ENCODE results near the gene CD300LD. TPM values are rescaled to one million over a fixed set of nuclear protein-coding genes. Genes with fewer than 3 reads are reported as not detected.

The CD300LD gene
- total and polyA plus RNA-seq, 2 of the 8 experiments (the other 6 are each of a cell fraction or from before 2014, with no cell fraction given), result not detected

- DNase-seq (ENCODE audit: low read depth in 1 of 2, low spot score in 2 of 2) (no peak), FAIRE-seq (no peak)
- no peak overlapping the region; the same call in 1 of the 2 replicates for H4K8ac ChIP-seq (ENCODE audit: extremely low read depth, insufficient read depth, low read length)
- no peaks in the 10 kb centered on the region for H3K79me1 ChIP-seq (ENCODE audit: low read depth, low read length)
- no peak overlapping the region for H2AFZ ChIP-seq (ENCODE audit: low read length)
- no peaks in the 10 kb centered on the region for H3K79me2 ChIP-seq (ENCODE audit: control insufficient read depth in 1 of 2, insufficient read depth in 2 of 2, low read length in 2 of 2)
- no peak overlapping the region for H4K91ac ChIP-seq (replicated peaks; ENCODE audit: insufficient read length, low read length)
- H3K36me3 ChIP-seq (ENCODE audit: control insufficient read depth in 2 of 4, insufficient read depth in 4 of 4, low read length in 3 of 4), result no peaks in the 10 kb centered on the region
- H2AK5ac ChIP-seq (ENCODE audit: low read depth, low read length), result no peak overlapping the region
- H2BK120ac ChIP-seq (replicated peaks; ENCODE audit: low read depth, low read length), result no peak overlapping the region
- WGBS, 2 experiments (ENCODE audit: extremely low coverage in 1 of 2, insufficient coverage in 1 of 2, insufficient read length in 1 of 2, insufficient replicate concordance in 2 of 2, low coverage in 1 of 2, low lambda C conversion rate in 2 of 2, missing lambda C conversion rate in 1 of 2), result 85% methylated on average over 10 of the region's 10 CpGs; no CpG with 5 or more reads in 1 of the 2 experiments
- H3K27ac ChIP-seq (ENCODE audit: low read depth, low read length), result no peak overlapping the region
- no peak overlapping the region for H2BK5ac ChIP-seq (ENCODE audit: low read depth, low read length)
- no peak overlapping the region for H4K5ac ChIP-seq (ENCODE audit: insufficient read length, low read depth, low read length)
- no peak overlapping the region for H3K4ac ChIP-seq (replicated peaks; ENCODE audit: insufficient read length, low read depth, low read length)
- no peak overlapping the region for H2BK15ac ChIP-seq (ENCODE audit: low read length)
- no peak overlapping the region for H3K9ac ChIP-seq (replicated peaks in 1 of 4; ENCODE audit: extremely low read depth in 1 of 4, low read depth in 3 of 4, low read length in 3 of 4)
- no peaks in the 10 kb centered on the region for H3K27me3 ChIP-seq (replicated peaks in 1 of 4; ENCODE audit: control insufficient read depth in 3 of 4, extremely low read depth in 1 of 4, insufficient read depth in 3 of 4, low read length in 3 of 4)
- no peak overlapping the region for H3K4me3 ChIP-seq (ENCODE audit: extremely low read depth in 1 of 4, insufficient read depth in 2 of 4, low read depth in 3 of 4, low read length in 4 of 4)
- H2BK12ac ChIP-seq (ENCODE audit: low read depth, low read length), result no peak overlapping the region
- no peaks in the 10 kb centered on the region for H3K23me2 ChIP-seq (ENCODE audit: low read depth, low read length)
- no peak overlapping the region for H3K4me2 ChIP-seq (ENCODE audit: insufficient read depth in 1 of 2, low read depth in 2 of 2, low read length in 2 of 2)
- H3K4me1 ChIP-seq (replicated peaks in 1 of 4; ENCODE audit: control insufficient read depth in 3 of 4, insufficient read depth in 4 of 4, low read length in 3 of 4), result no peaks in the 10 kb centered on the region
- CTCF ChIA-PET (ENCODE audit: partially characterized antibody), result interaction anchor here (0.9 to 3.4 kb wide), 4 partner anchors 9 to 39 kb away, joined by 3 to 16 read pairs (median 4); partner anchors contain the start of gene CD300H
- no peak overlapping the region for H3K14ac ChIP-seq (ENCODE audit: insufficient read length)
- no peak overlapping the region for H3K56ac ChIP-seq (replicated peaks; ENCODE audit: insufficient read length, low read depth, low read length)
- POLR2A ChIA-PET (ENCODE audit: partially characterized antibody), result no interaction called here
- H3K18ac ChIP-seq (ENCODE audit: extremely low read depth, low read length), result no peak overlapping the region
- no peak overlapping the region for H2BK20ac ChIP-seq (ENCODE audit: low read length)
- H3K23ac ChIP-seq (ENCODE audit: insufficient read length), result no peak overlapping the region
- H3K9me3 ChIP-seq (ENCODE audit: insufficient read depth in 2 of 2, low read depth in 1 of 2, low read length in 1 of 2), result no peaks in the 10 kb centered on the region
- no peaks in the 10 kb centered on the region for H4K20me1 ChIP-seq (replicated peaks in 1 of 2; ENCODE audit: control insufficient read depth in 1 of 2, insufficient read depth in 2 of 2, low read length in 2 of 2)
- TF ChIP-seq RNF2 (IDR thresholded peaks at IDR 0.05; ENCODE audit: borderline replicate concordance, low read depth, low read length, missing control alignments, poor library complexity, severe bottlenecking) (no peak), CHD1 (IDR thresholded peaks at IDR 0.05; ENCODE audit: low read depth, low read length) (no peak), BACH1 (IDR thresholded peaks at IDR 0.05; ENCODE audit: low read length) (no peak), GABPA (IDR thresholded peaks at IDR 0.05; ENCODE audit: borderline replicate concordance, insufficient read depth, low read length) (no peak), CBX5 (IDR thresholded peaks at IDR 0.05; ENCODE audit: low read depth, low read length) (no peak)
Observed at GRCh38 chr17:74582633-74583032, 9.4 kb downstream of the CD300LD start.

Measured in H1 (cell line).